Ascending aorta (tissue), 2 donors: ENCODE measurements around the gene ZNF281. TPM values are rescaled to one million over a fixed set of nuclear protein-coding genes. Genes with fewer than 3 reads are reported as not detected.

Experiments used
- DNase-seq, 2 donors: peaks; one replicate each; pipeline ENCODE4 v3.0.0-alpha.2; 2019; ENCODE audit warnings: low spot score in 2 of 2
- H3K27ac ChIP-seq, 2 donors: fragments of 200-600 bp; sonication (generic); one replicate each; pipeline ENCODE4 v1.5.1; 2016 to 2017; ENCODE audit warnings: mild to moderate bottlenecking in 1 of 2
- H3K27me3 ChIP-seq: fragments of 200-600 bp; sonication (generic); one replicate; pipeline ENCODE4 v1.5.1; 2017
- H3K36me3 ChIP-seq, 2 donors: fragments of 200-600 bp; sonication (generic); one replicate each; pipeline ENCODE4 v1.5.1; 2016
- H3K4me1 ChIP-seq, 2 donors: fragments of 200-600 bp; sonication (generic); one replicate each; pipeline ENCODE4 v1.5.1; 2016 to 2017; ENCODE audit warnings: mild to moderate bottlenecking in 1 of 2
- H3K4me3 ChIP-seq, 2 donors: fragments of 200-600 bp; sonication (generic); one replicate each; pipeline ENCODE4 v1.5.1; 2016 to 2017; ENCODE audit warnings: mild to moderate bottlenecking in 1 of 2
- H3K9me3 ChIP-seq, 2 donors: fragments of 200-600 bp; sonication (generic); one replicate each; pipeline ENCODE4 v1.5.1; 2016
- CTCF ChIP-seq, 3 experiments: fragments of 200-600 bp in 2 of 3; fragments of 450-650 bp in 1 of 3; sonication (generic) in 2 of 3; IDR thresholded peaks; one replicate each; pipeline ENCODE4 v1.5.1; 2016 to 2019; ENCODE audit warnings: antibody characterized with exemption in 3 of 3, mild to moderate bottlenecking in 1 of 3, moderate library complexity in 1 of 3
- intact Hi-C: fragments of 100-400 bp; cut with DNase I; formaldehyde crosslinking; loops from one replicate; pipeline ENCODE4 v1.15.1; 2023
- total RNA-seq: library from RNA; depleted of rRNA; stranded (reverse); fragments of >200 nt; gene quantifications from one replicate; pipeline ENCODE4 v1.1.0, GENCODE V29; 2016

ZNF281 gene
- total RNA-seq, 1 donor from 2014 or later: 3.7 TPM

GRCh38 chr1:200436436-200436835 is 26.6 kb upstream of the ZNF281 start:
- Histone ChIP-seq H3K27ac (no peak overlapping the region), H3K4me3 (no peak overlapping the region), H3K9me3 (no peaks in the 10 kb centered on the region), H3K4me1 (no peaks in the 10 kb centered on the region), H3K27me3 (no peaks in the 10 kb centered on the region), H3K36me3 (no peaks in the 10 kb centered on the region)
- intact Hi-C loops: no loop called here
- DNase-seq: no peak
- TF ChIP-seq CTCF (IDR thresholded peaks at IDR 0.05): no peak

- Histone ChIP-seq H3K36me3 (no peaks in the 10 kb centered on the region), H3K4me1 (no peaks in the 10 kb centered on the region), H3K27ac (no peak overlapping the region), H3K27me3 (no peaks in the 10 kb centered on the region), H3K4me3 (no peak overlapping the region), H3K9me3 (no peaks in the 10 kb centered on the region)
- intact Hi-C loops: no loop called here
- DNase-seq: no peak
- no peak for TF ChIP-seq CTCF (IDR thresholded peaks at IDR 0.05)
Measured at GRCh38 chr1:200435200-200435780, 25.5 kb upstream of the ZNF281 start.

- no peaks in the 10 kb centered on the region for H3K36me3 ChIP-seq
- no peaks in the 10 kb centered on the region for H3K9me3 ChIP-seq
- DNase-seq: no peak
- intact Hi-C loops: no loop called here
- no peak overlapping the region for H3K4me3 ChIP-seq
- H3K27me3 ChIP-seq: no peaks in the 10 kb centered on the region
- H3K4me1 ChIP-seq: no peaks in the 10 kb centered on the region
- H3K27ac ChIP-seq: no peak overlapping the region
- no peak for TF ChIP-seq CTCF (IDR thresholded peaks at IDR 0.05)
Measured at GRCh38 chr1:200433586-200433985, 23.8 kb upstream of the ZNF281 start.

- H3K4me3 ChIP-seq: no peak overlapping the region
- TF ChIP-seq CTCF (IDR thresholded peaks at IDR 0.05): no peak
- no peaks in the 10 kb centered on the region for H3K9me3 ChIP-seq
- intact Hi-C loops: no loop called here
- DNase-seq: no peak
- no peaks in the 10 kb centered on the region for H3K27me3 ChIP-seq
- H3K4me1 ChIP-seq: no peaks in the 10 kb centered on the region
- no peaks in the 10 kb centered on the region for H3K36me3 ChIP-seq
- H3K27ac ChIP-seq: no peak overlapping the region
Measured at GRCh38 chr1:200432586-200432985, 22.8 kb upstream of the ZNF281 start.

- H3K27me3 ChIP-seq: no peaks in the 10 kb centered on the region
- intact Hi-C loops: loop anchor here (1.0 kb wide), 1 partner anchor 19 kb away; the partner anchor contains the start of gene ZNF281
- no peak for TF ChIP-seq CTCF (IDR thresholded peaks at IDR 0.05)
- DNase-seq: no peak
- no peaks in the 10 kb centered on the region for H3K9me3 ChIP-seq
- H3K4me3 ChIP-seq: no peak overlapping the region
- no peaks in the 10 kb centered on the region for H3K4me1 ChIP-seq
- H3K36me3 ChIP-seq: no peaks in the 10 kb centered on the region
- peak overlapping the region; percentile 59 to 61 for H3K27ac ChIP-seq
Measured at GRCh38 chr1:200429221-200429751, 19.4 kb upstream of the ZNF281 start.
